ENCODE results near the gene PTPN4.

Gene PTPN4

GRCh38 chr2:119841550-119841949 lies 81.8 kb downstream of the PTPN4 start:
- no peak overlapping the region for H3K4me3 ChIP-seq (ENCODE audit: low read length in 2 of 2)
- H3K9me3 ChIP-seq (ENCODE audit: control insufficient read depth in 2 of 2, low read length in 2 of 2): no peaks in the 10 kb centered on the region
- no peaks in the 10 kb centered on the region for H3K27me3 ChIP-seq (ENCODE audit: control insufficient read depth in 2 of 2, insufficient read depth in 2 of 2, low read length in 2 of 2)
- H3K27ac ChIP-seq (ENCODE audit: low read depth in 2 of 2, low read length in 2 of 2): no peak overlapping the region
- H3K9ac ChIP-seq (ENCODE audit: low read depth in 1 of 2, low read length in 2 of 2): no peak overlapping the region
- H3K4me1 ChIP-seq (ENCODE audit: control insufficient read depth in 2 of 2, insufficient read depth in 2 of 2, low read length in 2 of 2): peaks cover 2 to 6% of the 10 kb centered on the region in 2 donors
- no peaks in the 10 kb centered on the region for H3K36me3 ChIP-seq (ENCODE audit: control insufficient read depth in 2 of 2, insufficient read depth in 2 of 2, low read length in 2 of 2)

GRCh38 chr2:119846021-119846420 lies 86.3 kb downstream of the PTPN4 start:
- Histone ChIP-seq H3K4me3 (ENCODE audit: low read length in 2 of 2) (no peak overlapping the region), H3K9me3 (ENCODE audit: control insufficient read depth in 2 of 2, low read length in 2 of 2) (peaks cover 0 to under 1% of the 10 kb centered on the region in 2 donors), H3K27me3 (ENCODE audit: control insufficient read depth in 2 of 2, insufficient read depth in 2 of 2, low read length in 2 of 2) (no peaks in the 10 kb centered on the region), H3K4me1 (ENCODE audit: control insufficient read depth in 2 of 2, insufficient read depth in 2 of 2, low read length in 2 of 2) (no peaks in the 10 kb centered on the region), H3K27ac (ENCODE audit: low read depth in 2 of 2, low read length in 2 of 2) (no peak overlapping the region), H3K9ac (ENCODE audit: low read depth in 1 of 2, low read length in 2 of 2) (no peak overlapping the region), H3K36me3 (ENCODE audit: control insufficient read depth in 2 of 2, insufficient read depth in 2 of 2, low read length in 2 of 2) (no peaks in the 10 kb centered on the region)

GRCh38 chr2:119849838-119850565 lies 90.3 kb downstream of the PTPN4 start:
- Histone ChIP-seq H3K36me3 (ENCODE audit: control insufficient read depth in 2 of 2, insufficient read depth in 2 of 2, low read length in 2 of 2) (no peaks in the 10 kb centered on the region), H3K4me1 (ENCODE audit: control insufficient read depth in 2 of 2, insufficient read depth in 2 of 2, low read length in 2 of 2) (no peaks in the 10 kb centered on the region), H3K4me3 (ENCODE audit: low read length in 2 of 2) (no peak overlapping the region), H3K9me3 (ENCODE audit: control insufficient read depth in 2 of 2, low read length in 2 of 2) (peaks cover 13 to 14% of the 10 kb centered on the region in 2 donors), H3K27me3 (ENCODE audit: control insufficient read depth in 2 of 2, insufficient read depth in 2 of 2, low read length in 2 of 2) (no peaks in the 10 kb centered on the region), H3K27ac (ENCODE audit: low read depth in 2 of 2, low read length in 2 of 2) (no peak overlapping the region), H3K9ac (ENCODE audit: low read depth in 1 of 2, low read length in 2 of 2) (no peak overlapping the region)

- no peaks in the 10 kb centered on the region for H3K4me1 ChIP-seq (ENCODE audit: control insufficient read depth in 2 of 2, insufficient read depth in 2 of 2, low read length in 2 of 2)
- H3K9ac ChIP-seq (ENCODE audit: low read depth in 1 of 2, low read length in 2 of 2): no peak overlapping the region
- no peak overlapping the region for H3K27ac ChIP-seq (ENCODE audit: low read depth in 2 of 2, low read length in 2 of 2)
- no peak overlapping the region for H3K4me3 ChIP-seq (ENCODE audit: low read length in 2 of 2)
- H3K27me3 ChIP-seq (ENCODE audit: control insufficient read depth in 2 of 2, insufficient read depth in 2 of 2, low read length in 2 of 2): no peaks in the 10 kb centered on the region
- H3K9me3 ChIP-seq (ENCODE audit: control insufficient read depth in 2 of 2, low read length in 2 of 2): peaks cover 13 to 14% of the 10 kb centered on the region in 2 donors
- H3K36me3 ChIP-seq (ENCODE audit: control insufficient read depth in 2 of 2, insufficient read depth in 2 of 2, low read length in 2 of 2): no peaks in the 10 kb centered on the region
Observed at GRCh38 chr2:119852214-119852613, 92.5 kb downstream of the PTPN4 start.

GRCh38 chr2:119853777-119854399 lies 94.2 kb downstream of the PTPN4 start:
- no peak overlapping the region for H3K9ac ChIP-seq (ENCODE audit: low read depth in 1 of 2, low read length in 2 of 2)
- no peaks in the 10 kb centered on the region for H3K36me3 ChIP-seq (ENCODE audit: control insufficient read depth in 2 of 2, insufficient read depth in 2 of 2, low read length in 2 of 2)
- H3K27me3 ChIP-seq (ENCODE audit: control insufficient read depth in 2 of 2, insufficient read depth in 2 of 2, low read length in 2 of 2): no peaks in the 10 kb centered on the region
- no peaks in the 10 kb centered on the region for H3K4me1 ChIP-seq (ENCODE audit: control insufficient read depth in 2 of 2, insufficient read depth in 2 of 2, low read length in 2 of 2)
- H3K27ac ChIP-seq (ENCODE audit: low read depth in 2 of 2, low read length in 2 of 2): no peak overlapping the region
- H3K4me3 ChIP-seq (ENCODE audit: low read length in 2 of 2): no peak overlapping the region
- peaks cover 13 to 14% of the 10 kb centered on the region in 2 donors for H3K9me3 ChIP-seq (ENCODE audit: control insufficient read depth in 2 of 2, low read length in 2 of 2)

- H3K9ac ChIP-seq (ENCODE audit: low read depth in 1 of 2, low read length in 2 of 2): no peak overlapping the region
- H3K9me3 ChIP-seq (ENCODE audit: control insufficient read depth in 2 of 2, low read length in 2 of 2): peaks cover 9 to 10% of the 10 kb centered on the region in 2 donors
- H3K4me1 ChIP-seq (ENCODE audit: control insufficient read depth in 2 of 2, insufficient read depth in 2 of 2, low read length in 2 of 2): no peaks in the 10 kb centered on the region
- H3K27me3 ChIP-seq (ENCODE audit: control insufficient read depth in 2 of 2, insufficient read depth in 2 of 2, low read length in 2 of 2): no peaks in the 10 kb centered on the region
- no peak overlapping the region for H3K4me3 ChIP-seq (ENCODE audit: low read length in 2 of 2)
- H3K36me3 ChIP-seq (ENCODE audit: control insufficient read depth in 2 of 2, insufficient read depth in 2 of 2, low read length in 2 of 2): no peaks in the 10 kb centered on the region
- H3K27ac ChIP-seq (ENCODE audit: low read depth in 2 of 2, low read length in 2 of 2): no peak overlapping the region
Observed at GRCh38 chr2:119856469-119856901, 96.8 kb downstream of the PTPN4 start.

GRCh38 chr2:119857742-119858141 lies 98.0 kb downstream of the PTPN4 start:
- Histone ChIP-seq H3K9me3 (ENCODE audit: control insufficient read depth in 2 of 2, low read length in 2 of 2) (peaks cover 0 to 4% of the 10 kb centered on the region in 2 donors), H3K27ac (ENCODE audit: low read depth in 2 of 2, low read length in 2 of 2) (no peak overlapping the region), H3K9ac (ENCODE audit: low read depth in 1 of 2, low read length in 2 of 2) (no peak overlapping the region), H3K4me3 (ENCODE audit: low read length in 2 of 2) (no peak overlapping the region), H3K4me1 (ENCODE audit: control insufficient read depth in 2 of 2, insufficient read depth in 2 of 2, low read length in 2 of 2) (no peaks in the 10 kb centered on the region), H3K36me3 (ENCODE audit: control insufficient read depth in 2 of 2, insufficient read depth in 2 of 2, low read length in 2 of 2) (no peaks in the 10 kb centered on the region), H3K27me3 (ENCODE audit: control insufficient read depth in 2 of 2, insufficient read depth in 2 of 2, low read length in 2 of 2) (no peaks in the 10 kb centered on the region)

GRCh38 chr2:119859528-119859927 lies 99.8 kb downstream of the PTPN4 start:
- H3K27ac ChIP-seq (ENCODE audit: low read depth in 2 of 2, low read length in 2 of 2): no peak overlapping the region
- no peaks in the 10 kb centered on the region for H3K36me3 ChIP-seq (ENCODE audit: control insufficient read depth in 2 of 2, insufficient read depth in 2 of 2, low read length in 2 of 2)
- no peaks in the 10 kb centered on the region for H3K4me1 ChIP-seq (ENCODE audit: control insufficient read depth in 2 of 2, insufficient read depth in 2 of 2, low read length in 2 of 2)
- no peaks in the 10 kb centered on the region for H3K9me3 ChIP-seq (ENCODE audit: control insufficient read depth in 2 of 2, low read length in 2 of 2)
- no peak overlapping the region for H3K4me3 ChIP-seq (ENCODE audit: low read length in 2 of 2)
- no peaks in the 10 kb centered on the region for H3K27me3 ChIP-seq (ENCODE audit: control insufficient read depth in 2 of 2, insufficient read depth in 2 of 2, low read length in 2 of 2)
- H3K9ac ChIP-seq (ENCODE audit: low read depth in 1 of 2, low read length in 2 of 2): no peak overlapping the region

- Histone ChIP-seq H3K9ac (ENCODE audit: low read depth in 1 of 2, low read length in 2 of 2) (no peak overlapping the region), H3K27ac (ENCODE audit: low read depth in 2 of 2, low read length in 2 of 2) (no peak overlapping the region), H3K36me3 (ENCODE audit: control insufficient read depth in 2 of 2, insufficient read depth in 2 of 2, low read length in 2 of 2) (no peaks in the 10 kb centered on the region), H3K4me1 (ENCODE audit: control insufficient read depth in 2 of 2, insufficient read depth in 2 of 2, low read length in 2 of 2) (no peaks in the 10 kb centered on the region), H3K4me3 (ENCODE audit: low read length in 2 of 2) (no peak overlapping the region), H3K27me3 (ENCODE audit: control insufficient read depth in 2 of 2, insufficient read depth in 2 of 2, low read length in 2 of 2) (no peaks in the 10 kb centered on the region), H3K9me3 (ENCODE audit: control insufficient read depth in 2 of 2, low read length in 2 of 2) (no peaks in the 10 kb centered on the region)
Observed at GRCh38 chr2:119860924-119861323, 101.2 kb downstream of the PTPN4 start.

- Histone ChIP-seq H3K36me3 (ENCODE audit: control insufficient read depth in 2 of 2, insufficient read depth in 2 of 2, low read length in 2 of 2) (no peaks in the 10 kb centered on the region), H3K9ac (ENCODE audit: low read depth in 1 of 2, low read length in 2 of 2) (no peak overlapping the region)
Observed at GRCh38 chr2:119862127-119862889, 102.6 kb downstream of the PTPN4 start.

More at GRCh38 chr2:119862127-119862889, 102.6 kb downstream of the PTPN4 start:
- no peaks in the 10 kb centered on the region for H3K4me1 ChIP-seq (ENCODE audit: control insufficient read depth in 2 of 2, insufficient read depth in 2 of 2, low read length in 2 of 2)
- H3K9me3 ChIP-seq (ENCODE audit: control insufficient read depth in 2 of 2, low read length in 2 of 2): no peaks in the 10 kb centered on the region
- H3K27me3 ChIP-seq (ENCODE audit: control insufficient read depth in 2 of 2, insufficient read depth in 2 of 2, low read length in 2 of 2): no peaks in the 10 kb centered on the region
- no peak overlapping the region for H3K4me3 ChIP-seq (ENCODE audit: low read length in 2 of 2)
- no peak overlapping the region for H3K27ac ChIP-seq (ENCODE audit: low read depth in 2 of 2, low read length in 2 of 2)

All from mucosa of rectum (tissue), 2 donors.